Stimulated activated CD4-positive, alpha-beta T cell treated with anti-CD3 and anti-CD28 coated beads, Interleukin-4, amount 100 ng/mL, for 48 hours (primary cell): Measurements from ENCODE around the gene NSMCE4A.
"Not testable (repeated sequence)": the region's sequence is repeated elsewhere in the genome, so short reads cannot be mapped to it uniquely, and the experiment has no call there.

ENCODE experiments used
- DNase-seq, 2 donors: peaks; one replicate each; pipeline ENCODE4 v3.0.0-alpha.2; 2020; ENCODE audit warnings: low read depth in 2 of 2

The NSMCE4A gene, protein sequence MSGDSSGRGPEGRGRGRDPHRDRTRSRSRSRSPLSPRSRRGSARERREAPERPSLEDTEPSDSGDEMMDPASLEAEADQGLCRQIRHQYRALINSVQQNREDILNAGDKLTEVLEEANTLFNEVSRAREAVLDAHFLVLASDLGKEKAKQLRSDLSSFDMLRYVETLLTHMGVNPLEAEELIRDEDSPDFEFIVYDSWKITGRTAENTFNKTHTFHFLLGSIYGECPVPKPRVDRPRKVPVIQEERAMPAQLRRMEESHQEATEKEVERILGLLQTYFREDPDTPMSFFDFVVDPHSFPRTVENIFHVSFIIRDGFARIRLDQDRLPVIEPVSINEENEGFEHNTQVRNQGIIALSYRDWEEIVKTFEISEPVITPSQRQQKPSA

DNA sequence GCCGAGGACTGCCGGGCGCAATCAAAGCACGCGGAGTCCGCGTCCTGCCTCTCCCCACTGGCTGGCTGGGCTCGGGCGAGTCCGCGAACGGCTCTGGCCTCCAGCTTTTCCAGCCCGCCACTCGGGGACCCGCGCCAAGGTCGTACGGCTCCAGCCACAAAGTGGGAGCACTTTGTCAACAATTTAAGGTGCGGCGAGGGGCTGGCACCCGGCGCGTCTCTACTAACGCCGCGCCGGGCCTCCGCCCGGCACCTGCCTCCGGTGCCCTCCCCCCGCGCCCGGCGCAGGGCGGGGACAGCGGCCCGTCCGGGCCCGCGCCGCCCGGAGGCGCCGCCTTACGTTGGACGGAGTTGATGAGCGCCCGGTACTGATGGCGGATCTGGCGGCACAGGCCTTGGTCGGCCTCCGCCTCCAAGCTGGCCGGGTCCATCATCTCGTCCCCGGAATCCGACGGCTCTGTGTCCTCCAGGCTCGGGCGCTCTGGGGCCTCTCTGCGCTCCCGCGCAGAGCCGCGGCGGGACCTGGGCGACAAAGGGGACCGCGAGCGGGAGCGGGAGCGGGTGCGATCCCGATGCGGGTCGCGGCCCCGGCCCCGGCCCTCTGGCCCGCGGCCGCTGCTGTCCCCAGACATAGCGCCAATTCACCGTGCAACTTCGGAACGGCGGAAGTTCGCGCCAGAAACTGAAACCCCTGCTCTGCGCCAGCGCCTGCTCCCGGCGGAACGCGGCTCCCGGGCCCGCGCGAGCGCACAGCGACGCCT is at the start of gene NSMCE4A:
Gene NSMCE4A (minus strand): TSS at position 683 of the 760 bp plus-strand sequence. CDS start 52 bp downstream, at position 631.
- DNase-seq, result peak; percentile 66 to 72

DNA sequence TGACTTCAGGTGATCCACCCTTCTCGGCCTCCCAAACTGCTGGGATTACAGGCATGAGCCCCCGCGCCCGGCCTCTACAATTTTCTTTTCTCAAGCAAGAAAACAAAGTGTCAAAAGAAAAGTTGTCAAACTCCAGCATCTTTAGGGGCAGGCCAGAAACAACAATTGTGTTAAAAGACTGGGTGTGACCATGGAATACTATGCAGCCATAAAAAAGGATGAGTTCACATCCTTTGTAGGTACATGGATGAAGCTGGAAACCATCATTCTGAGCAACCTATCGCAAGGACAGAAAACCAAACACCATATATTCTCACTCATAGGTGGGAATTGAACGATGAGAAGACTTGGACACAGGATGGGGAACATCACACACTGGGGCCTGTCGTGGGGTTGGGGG is 48.2 kb upstream of the NSMCE4A start:
- not testable (repeated sequence) for DNase-seq

DNA sequence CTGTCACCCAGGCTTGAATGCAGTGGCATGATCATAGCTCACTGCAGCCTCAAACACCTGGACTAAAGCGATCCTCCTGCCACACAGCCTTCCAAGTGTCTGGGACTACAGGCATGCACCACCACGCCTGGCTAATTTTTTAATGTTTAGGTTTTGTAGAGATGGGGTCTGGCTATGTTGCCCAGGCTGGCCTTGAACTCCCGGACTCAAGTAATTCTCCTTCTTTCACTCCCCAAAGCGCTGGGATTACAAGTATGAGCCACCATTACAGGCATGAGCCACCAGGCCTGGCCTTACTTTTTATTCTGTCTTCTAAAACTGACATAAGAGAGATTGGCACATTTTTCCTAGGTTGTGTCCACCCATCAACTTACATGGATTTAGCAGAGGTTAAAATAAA is 47.3 kb upstream of the NSMCE4A start:
- DNase-seq, result no peak

DNA sequence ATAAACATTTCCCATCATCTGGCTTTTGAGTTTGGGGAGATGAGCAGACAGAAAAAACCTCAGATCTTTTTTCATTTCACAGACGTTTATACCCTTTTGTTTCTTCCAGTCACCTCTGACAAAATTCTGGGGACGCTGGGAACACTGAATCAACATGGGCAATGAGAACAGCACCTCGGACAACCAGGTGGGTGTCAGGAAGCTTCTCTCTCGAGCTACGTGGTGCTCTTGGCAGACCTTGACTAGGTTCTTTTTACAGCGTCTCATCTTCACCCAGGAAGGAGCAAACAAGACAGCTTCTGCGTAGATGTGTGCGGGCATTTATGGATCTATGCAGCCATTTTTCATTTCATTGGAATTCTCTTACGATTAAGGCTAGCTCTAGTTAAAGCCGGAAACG is 46.8 kb upstream of the NSMCE4A start:
- DNase-seq, result no peak

DNA sequence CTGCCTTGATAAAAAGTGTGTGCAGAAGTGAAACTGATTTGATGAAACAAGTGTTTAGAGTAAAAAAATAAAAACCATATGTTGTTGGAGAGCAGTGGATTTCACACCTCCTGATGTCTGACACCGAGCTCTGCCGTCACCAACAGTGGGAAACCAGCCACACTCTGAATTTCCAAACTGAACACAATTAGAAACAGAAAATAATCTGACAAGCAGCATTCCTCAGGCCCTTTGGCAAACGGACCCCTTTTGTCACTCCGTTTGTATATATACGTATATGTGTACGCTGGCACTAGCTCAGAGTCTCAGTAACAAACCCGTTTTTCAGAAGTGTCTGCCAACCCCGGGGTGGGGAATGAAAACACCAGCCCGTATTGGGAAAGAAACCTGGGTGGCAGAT is 46.4 kb upstream of the NSMCE4A start:
- DNase-seq, result no peak

DNA sequence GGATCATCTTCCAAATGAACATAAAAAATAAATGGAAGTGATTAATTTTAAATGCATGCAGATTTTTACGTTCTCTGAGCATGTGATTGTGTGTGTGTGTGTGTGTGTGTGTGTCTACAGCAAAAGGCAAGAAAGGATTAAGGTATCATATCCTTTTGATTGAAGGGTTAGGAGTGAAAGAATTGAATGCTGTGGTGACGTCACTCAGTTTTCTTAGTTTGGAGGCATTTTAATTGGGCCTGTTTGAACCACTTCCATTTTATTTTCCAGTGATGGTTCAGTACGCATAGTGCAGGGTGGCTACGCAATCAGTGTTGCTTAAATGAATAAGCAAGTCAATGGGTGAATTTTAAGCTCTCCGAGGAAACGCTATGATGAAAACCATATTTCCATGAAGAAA is 45.2 kb upstream of the NSMCE4A start:
- no peak for DNase-seq

DNA sequence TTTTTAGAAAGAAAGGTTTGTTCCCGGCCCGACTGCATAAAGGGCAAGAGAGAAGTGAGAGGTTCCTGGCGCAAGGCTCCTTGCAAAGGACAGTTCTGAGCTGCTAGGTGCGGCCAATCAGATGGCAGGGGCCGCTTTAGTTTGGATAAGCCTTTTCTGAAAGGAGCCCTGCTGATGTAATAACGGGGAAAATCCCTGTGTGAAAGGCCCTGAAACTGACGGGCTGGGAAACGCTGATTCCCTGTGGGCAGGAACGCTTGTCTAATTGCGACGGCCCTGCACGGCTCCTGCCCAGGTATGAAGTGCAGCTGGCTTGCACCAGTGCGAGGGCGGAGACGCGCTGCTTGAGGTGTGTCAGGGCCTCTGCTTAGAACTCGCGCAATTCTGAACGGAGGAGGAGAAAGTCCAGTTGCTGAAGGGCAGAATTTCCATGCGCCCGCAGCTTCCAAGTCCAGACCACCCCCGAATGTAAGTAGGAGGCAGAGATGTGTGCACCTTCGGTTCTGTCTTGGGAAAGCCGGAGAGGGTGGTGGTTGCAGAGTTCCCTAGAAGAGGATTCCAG is 44.5 kb upstream of the NSMCE4A start:
- DNase-seq, result no peak

DNA sequence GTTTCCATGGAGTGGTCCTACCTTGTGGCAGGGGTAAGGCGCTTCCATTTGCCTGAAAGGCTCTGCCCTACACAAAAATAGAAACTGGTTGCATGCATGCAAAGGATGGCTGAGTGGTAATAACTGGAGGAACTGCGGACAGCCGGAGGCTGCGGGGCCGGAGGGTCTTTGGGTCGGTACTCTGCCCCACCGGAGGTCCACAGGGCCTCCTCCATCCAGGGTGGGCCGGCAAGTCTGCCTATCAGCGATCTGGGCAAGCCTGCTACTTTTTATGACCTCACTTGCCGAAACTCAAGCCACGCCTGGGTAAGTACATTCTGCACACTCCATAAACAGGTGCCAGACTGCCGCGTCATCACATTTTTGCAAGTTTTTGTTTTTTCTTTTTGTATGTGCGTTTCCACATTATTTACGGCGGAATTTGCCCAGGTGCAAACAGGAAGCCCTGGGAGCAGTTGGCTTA is 44.0 kb upstream of the NSMCE4A start:
- DNase-seq, result no peak

DNA sequence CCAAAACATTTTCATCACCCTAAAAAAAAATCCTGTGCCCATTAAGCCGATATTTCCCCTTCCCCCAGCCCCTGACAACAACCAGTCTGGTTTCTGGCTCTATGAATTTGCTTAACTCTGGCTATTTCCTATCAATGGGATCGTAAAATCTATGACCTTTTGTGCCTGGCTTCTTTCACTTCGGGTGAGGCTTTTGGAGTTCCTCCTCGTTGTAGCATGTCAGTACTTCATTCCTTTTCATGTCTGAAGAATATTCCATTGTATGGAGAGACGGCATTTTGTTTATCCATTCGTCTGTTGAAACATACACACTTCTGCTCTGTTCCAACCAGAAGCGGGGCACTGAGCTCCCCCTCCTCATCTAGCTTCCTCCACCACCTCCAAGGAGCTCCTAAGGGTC is 43.5 kb upstream of the NSMCE4A start:
- DNase-seq, result no peak

DNA sequence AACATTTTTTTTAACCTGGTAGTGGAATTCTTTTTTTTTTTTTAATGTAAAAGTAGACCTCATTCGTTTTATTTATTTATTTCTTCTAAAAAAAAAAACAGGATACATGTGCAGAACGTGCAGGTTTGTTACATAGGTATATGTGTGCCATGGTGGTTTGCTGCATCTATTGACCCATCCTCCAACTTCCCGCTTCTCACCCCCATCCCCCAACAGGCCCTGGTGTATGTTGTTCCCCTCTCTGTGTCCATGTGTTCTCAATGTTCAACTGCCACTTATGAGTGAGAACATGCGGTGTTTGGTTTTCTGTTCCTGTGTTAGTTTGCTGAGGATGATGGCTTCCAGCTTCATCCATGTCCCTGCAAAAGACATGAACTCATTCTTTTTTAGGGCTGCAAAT is 42.9 kb upstream of the NSMCE4A start:
- DNase-seq, result not testable (repeated sequence)

DNA sequence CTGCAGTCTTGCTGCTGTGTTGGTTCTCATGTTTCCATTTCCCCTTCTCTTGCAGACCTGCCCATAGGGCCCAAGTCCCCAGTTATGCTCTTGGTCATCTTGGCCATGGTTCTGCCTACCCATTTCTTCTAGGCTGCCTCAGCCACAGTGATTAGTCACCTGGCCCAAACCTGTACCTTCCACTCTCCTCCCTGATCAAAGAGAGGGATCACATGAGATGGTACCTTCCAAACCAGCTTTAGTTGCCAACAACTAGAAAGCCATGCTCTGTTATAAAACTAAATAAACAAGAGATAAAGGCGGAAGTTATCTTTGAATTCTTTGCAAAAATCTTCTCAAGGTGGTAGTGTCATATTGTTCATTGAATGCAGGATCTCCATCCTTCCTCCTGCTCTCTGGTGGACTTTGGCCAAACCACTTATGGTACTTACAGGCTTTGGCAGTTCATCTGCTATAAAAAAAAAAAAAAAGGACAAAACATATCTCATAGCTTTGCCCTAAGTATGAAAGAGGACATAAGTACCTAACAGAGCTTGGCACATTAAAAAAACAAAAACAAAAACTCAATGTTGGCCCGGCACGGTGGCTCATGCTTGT is 39.7 kb upstream of the NSMCE4A start:
- no peak for DNase-seq

DNA sequence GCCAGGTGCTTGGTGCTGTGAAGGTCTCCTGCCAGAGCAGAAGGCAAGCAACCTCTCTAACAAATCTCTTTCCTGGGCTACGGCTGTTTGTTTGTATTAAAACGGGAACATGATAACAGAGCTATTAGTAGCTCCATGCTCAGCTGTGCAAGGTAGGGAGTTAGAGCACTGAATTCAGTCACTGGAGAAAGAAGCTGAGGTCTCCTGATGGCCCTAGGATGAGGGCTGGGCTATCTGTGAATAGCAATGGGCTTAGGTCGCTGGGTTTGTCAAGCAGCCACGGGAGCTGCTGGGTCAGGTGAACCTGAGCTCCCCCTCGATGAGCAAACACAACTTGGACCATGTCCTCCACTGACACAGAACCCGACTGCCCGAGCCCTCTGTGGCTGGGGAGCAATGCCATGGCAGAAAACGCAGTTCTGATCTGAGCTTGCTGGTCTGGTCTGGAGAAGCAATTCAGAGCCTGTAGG is 38.3 kb upstream of the NSMCE4A start:
- DNase-seq, result no peak

DNA sequence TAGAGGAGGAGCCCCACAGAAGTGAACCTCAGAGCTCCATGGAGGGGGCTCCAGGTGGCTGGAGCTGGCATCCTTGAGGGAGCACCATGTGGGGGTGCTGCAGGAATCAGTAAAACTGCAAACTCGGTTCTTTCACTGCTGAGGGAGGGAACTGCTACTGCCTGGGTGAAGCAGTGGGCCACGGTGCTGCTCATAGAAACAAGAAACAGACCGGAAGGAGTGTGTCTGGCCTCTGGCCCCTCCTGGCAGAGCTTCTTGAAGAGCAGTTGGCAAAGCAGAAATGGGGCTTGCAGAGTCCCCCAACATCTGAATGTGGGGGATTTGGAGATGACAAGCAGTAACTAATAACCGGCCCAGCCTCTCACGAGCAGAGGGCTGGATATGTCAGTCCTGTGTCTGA is 37.7 kb upstream of the NSMCE4A start:
- DNase-seq, result no peak

DNA sequence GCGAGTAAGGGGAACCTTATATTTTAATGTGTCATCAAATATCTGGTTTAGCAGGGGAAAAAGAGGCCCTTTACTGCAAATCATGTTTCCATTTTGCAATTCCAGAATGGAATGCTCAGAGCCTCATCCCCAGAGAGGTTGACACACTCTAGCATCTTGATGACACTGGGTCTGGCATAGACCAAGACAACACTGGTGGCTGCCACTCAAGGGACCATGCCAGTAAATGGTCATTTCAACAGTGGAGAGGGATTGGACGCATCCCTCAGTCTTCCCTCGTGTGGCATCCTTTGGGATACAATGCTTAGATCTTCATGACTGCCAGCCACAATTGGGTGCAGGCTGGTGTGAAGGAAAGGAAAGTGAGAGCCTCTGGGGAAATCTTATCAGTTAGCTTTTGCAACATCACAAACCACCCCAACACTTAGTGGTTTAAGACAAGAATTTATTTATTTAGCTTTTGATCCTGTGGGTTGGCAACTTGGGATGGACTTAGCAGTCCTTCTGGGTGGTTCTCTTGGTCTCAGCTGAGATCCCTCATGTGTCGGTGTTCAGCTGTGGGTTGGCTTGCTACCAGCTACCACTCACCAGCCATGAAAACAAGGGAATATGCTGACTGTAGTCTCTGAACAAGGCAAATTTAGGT is 35.5 kb upstream of the NSMCE4A start:
- no peak for DNase-seq

DNA sequence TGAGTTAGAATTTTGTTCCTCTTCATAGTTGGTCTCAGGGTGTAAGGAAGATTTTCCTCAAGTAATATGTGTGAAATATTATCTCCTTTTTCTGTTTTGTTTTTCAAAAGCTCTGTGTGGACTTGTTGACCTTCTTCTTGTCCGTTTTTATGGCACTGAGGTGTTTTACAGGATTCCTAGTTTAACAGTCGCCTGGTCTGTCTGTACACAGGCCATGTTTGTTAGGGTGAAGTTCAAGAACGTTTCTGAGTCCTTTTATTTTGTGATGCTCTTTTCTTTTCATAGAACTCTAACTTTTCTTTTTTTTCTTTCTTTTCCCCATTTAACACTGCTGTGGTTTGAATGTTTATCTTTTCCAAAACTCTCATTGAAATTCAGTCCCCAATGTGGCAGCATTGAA is 32.4 kb upstream of the NSMCE4A start:
- no peak for DNase-seq

DNA sequence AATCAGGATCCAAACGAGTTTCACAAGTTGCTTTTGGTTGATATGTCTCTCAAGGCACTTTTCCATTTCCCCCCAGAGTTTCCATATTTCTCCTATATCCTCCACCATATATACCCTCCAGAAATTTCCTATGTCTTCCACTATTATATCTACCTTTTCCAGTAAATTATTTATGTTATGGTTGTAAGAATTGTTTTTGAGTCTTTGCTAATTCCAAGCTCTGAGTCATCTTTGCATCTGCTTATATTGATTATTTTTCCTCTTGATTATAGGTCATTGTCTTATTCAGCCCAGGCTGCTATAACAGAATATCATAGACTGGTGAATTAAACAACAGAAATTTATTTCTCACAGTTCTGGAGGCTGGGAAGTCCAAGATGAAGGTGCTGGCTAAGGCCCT is 26.7 kb upstream of the NSMCE4A start:
- no peak for DNase-seq

DNA sequence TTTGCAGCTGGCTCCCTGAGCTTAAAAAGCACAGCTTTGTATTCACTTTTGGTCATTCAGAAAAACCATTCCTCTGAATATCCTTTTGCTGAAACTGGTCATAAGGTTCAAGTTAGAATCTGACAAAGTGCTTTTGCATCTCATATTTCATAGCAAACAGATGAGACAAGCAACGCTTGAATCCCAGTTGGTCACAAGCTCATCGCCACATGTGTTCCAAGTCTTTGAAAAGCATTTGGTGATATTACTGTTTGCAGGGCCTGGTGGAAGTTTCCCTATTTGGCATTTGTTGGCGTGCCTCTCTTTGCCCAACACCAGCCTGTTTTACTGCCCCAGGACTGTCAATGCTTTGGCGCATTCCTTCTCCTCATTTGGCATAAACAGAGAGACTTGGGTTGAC is 24.3 kb upstream of the NSMCE4A start:
- no peak for DNase-seq

DNA sequence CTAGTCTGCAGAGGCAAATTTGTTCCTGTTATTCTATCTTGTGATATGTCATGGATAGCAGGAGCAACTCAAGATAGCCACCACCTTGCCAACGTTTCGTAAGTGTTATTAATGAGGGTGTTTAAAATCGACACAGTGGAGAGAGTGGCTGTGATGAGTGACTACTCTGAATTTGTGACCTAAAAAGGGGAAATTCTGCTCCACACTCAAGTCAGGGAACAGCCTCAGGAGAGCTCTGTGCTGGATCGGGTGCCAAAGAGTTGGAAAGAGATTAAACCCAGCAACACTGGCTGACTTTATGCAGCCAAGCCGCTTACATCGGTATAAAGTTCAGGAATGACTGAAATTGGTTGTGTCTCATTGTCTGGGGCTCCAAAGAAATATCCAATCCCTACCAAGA is 23.4 kb upstream of the NSMCE4A start:
- DNase-seq, result no peak

DNA sequence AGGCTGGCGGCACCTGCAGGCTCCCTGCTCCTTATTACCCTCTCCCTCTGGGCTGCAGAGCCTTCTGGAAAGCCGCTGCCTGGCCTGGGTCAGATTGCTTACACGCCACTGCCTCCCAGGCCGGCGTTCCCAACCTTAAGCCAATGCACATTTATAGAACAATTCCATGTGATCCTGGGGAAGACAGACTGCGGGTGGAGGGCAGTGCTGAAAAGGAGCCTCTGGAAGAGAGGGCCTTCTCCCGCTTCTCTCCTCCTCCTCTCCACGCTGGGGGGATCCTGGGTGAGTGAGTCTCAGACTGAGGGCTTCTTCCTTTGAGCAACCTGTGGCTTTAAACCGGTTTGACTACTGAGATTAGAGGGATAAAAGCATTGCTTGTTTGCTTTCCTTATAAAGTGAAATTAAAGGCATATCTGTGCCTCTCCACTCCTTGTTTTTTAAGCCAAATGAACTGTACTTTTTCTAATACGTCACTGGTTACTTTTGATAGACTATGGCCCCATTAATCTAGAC is 19.5 kb upstream of the NSMCE4A start:
- no peak for DNase-seq

DNA sequence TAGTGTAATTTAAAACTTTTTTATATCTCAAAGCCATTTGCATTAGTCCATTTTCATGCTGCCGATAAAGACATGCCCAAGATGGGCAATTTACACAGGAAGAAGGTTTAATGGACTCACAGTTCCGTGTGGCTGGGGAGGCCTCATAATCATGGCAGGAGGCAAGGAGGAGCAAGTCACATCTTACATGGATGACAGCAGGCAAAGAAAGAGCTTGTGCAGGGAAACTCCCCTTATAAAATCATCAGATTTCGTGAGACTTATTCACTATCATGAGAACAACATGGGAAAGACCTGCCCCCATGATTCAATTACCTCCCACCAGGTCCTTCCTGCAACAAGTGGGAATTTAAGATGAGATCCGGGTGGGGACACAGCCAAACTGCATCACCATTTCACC is 16.7 kb upstream of the NSMCE4A start:
- DNase-seq, result not testable (repeated sequence)

DNA sequence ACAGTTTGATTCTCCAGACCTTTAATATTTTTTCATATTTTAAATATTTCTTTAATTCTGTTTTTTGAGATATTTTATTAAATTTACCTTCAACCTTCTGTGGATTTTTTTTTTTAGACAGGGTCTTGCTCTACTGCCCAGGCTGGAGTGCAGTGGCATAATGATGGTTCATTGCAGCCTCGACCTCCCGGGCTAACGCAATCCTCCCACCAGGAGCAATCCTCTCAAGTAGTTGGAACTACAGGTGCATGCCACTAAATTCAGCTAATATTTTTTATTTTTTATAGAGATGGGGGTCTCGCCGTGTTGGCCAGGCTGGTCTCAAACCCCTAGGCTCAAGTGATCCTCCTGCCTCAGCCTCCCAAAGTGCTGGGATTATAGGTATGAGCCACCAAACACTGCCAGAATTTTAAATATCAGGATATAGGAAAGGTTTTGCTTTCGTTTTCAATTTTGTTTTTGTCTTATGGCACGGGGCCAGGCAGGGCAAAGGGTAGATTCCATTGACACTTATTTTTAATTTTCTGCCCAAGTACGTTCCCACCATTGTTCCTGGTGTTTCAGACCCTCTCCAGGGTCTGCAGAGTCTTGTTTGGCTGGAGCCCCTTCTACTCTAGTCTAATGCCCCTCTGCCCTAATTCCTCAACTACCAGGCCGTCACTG is 15.1 kb upstream of the NSMCE4A start:
- DNase-seq, result no peak
